Activated T-cell treated with anti-CD3 and anti-CD28 coated beads, Interleukin-2, amount 50 U/mL, for 4 hours (primary cell): ENCODE results near the gene ARL2BP. TPM values are rescaled to one million over a fixed set of nuclear protein-coding genes. Genes with fewer than 3 reads are reported as not detected.

Source experiments
- ATAC-seq, 2 donors: fragments of 200-7000 bp; cut with Tn5 transposase; one replicate each; pipeline ENCODE4 v1.10.0; 2021
- DNase-seq: peaks from one replicate; pipeline ENCODE4 v3.0.0-alpha.2; 2020
- H3K27me3 Mint-ChIP-seq: one replicate; pipeline ENCODE4 v1.8.0; 2021; ENCODE audit warnings: low read depth, mixed read lengths
- H3K36me3 Mint-ChIP-seq: one replicate; pipeline ENCODE4 v1.8.0; 2022; ENCODE audit warnings: mixed read lengths; ENCODE audit not compliant: insufficient read depth
- H3K4me1 Mint-ChIP-seq: one replicate; pipeline ENCODE4 v1.8.0; 2021; ENCODE audit warnings: low read depth, mixed read lengths
- H3K4me3 Mint-ChIP-seq: one replicate; pipeline ENCODE4 v1.8.0; 2021; ENCODE audit warnings: mild to moderate bottlenecking, moderate library complexity, mixed read lengths
- H3K9me3 Mint-ChIP-seq: one replicate; pipeline ENCODE4 v1.8.0; 2021; ENCODE audit warnings: mixed read lengths
- total RNA-seq, 3 donors: library from RNA; stranded (reverse); gene quantifications; one replicate each; pipeline ENCODE4 v1.2.1, GENCODE V29; 2021

ARL2BP gene
- total RNA-seq, 3 donors from 2014 or later = 19.0 to 26.4 (median 19.8) TPM

DNA sequence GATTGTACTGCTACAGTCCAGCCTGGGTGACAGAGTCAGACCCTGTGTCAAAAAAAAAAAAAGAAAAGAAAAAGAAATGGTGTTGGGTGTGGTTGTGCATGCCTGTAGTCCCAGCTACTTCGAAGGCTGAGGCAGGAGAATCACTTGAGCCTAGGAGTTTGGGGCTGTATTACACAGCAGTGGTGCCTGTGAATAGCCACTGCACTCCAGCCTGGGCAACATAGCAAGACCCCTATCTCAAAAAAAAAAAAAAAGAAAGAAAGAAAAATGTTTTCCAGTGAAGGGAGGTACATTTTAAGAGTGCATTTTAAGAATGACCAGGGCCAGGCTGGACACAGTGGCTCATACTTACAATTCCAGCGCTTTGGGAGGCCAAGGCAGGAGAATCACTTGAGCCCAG is 6.3 kb downstream of the ARL2BP start:
- Mint-ChIP-seq H3K36me3 (peaks cover 27% of the 10 kb centered on the region), H3K27me3 (no peaks in the 10 kb centered on the region), H3K4me1 (no peaks in the 10 kb centered on the region), H3K4me3 (no peak overlapping the region), H3K9me3 (no peaks in the 10 kb centered on the region)
- DNase-seq (no peak), ATAC-seq (no peak)

DNA sequence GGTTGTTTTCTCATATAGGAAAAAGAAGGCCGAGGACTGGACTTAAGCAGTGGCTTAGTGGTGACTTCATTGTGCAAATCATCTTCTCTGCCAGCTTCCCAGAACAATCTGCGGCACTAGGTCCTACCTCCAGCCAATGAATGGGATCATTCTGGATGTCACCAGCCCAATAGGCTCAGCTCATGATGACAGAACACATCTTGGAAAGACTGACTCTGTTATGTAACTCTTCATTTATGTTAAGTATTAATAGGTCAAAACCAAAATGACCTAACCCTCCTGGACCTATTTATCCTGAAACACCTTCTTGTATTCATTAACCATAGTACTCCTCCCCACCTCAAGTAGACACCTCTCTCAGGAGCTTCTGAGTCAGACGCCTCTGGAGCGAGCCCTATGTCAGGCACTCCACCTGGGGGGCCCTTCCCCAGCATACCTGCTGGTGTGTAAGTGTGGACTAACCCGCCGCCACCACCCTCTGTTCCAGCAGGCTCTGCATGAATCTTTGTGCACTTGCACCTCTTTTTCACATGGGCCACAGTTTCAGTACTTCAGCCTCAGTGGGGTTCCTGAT is 7.2 kb downstream of the ARL2BP start:
- H3K9me3 Mint-ChIP-seq = no peaks in the 10 kb centered on the region
- H3K4me3 Mint-ChIP-seq = no peak overlapping the region
- no peaks in the 10 kb centered on the region for H3K4me1 Mint-ChIP-seq
- DNase-seq = no peak
- H3K27me3 Mint-ChIP-seq = no peaks in the 10 kb centered on the region
- no peak for ATAC-seq
- peaks cover 27% of the 10 kb centered on the region for H3K36me3 Mint-ChIP-seq

DNA sequence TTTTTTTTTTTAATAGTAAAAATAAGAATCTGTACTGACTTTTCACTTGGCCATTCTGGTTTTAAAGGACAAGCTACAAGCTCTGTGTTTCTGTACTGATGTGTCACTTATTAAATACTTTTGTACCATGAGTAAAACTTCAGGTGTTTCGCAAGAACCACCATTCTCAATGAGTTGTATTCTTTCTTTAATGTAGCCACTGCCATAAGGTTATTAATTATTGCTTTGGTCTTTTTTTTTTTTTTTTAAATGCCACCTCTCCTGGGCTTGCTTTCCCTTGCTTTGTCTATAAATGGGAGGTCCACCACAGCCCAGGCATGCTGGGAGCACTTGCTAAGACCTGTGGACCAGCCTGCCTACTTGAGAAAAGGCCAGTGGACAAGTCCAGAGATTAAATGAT is 8.4 kb downstream of the ARL2BP start:
- Mint-ChIP-seq H3K4me1 (peaks cover 3% of the 10 kb centered on the region), H3K4me3 (no peak overlapping the region), H3K9me3 (no peaks in the 10 kb centered on the region), H3K36me3 (peaks cover 24% of the 10 kb centered on the region), H3K27me3 (no peaks in the 10 kb centered on the region)
- DNase-seq (no peak), ATAC-seq (no peak)

DNA sequence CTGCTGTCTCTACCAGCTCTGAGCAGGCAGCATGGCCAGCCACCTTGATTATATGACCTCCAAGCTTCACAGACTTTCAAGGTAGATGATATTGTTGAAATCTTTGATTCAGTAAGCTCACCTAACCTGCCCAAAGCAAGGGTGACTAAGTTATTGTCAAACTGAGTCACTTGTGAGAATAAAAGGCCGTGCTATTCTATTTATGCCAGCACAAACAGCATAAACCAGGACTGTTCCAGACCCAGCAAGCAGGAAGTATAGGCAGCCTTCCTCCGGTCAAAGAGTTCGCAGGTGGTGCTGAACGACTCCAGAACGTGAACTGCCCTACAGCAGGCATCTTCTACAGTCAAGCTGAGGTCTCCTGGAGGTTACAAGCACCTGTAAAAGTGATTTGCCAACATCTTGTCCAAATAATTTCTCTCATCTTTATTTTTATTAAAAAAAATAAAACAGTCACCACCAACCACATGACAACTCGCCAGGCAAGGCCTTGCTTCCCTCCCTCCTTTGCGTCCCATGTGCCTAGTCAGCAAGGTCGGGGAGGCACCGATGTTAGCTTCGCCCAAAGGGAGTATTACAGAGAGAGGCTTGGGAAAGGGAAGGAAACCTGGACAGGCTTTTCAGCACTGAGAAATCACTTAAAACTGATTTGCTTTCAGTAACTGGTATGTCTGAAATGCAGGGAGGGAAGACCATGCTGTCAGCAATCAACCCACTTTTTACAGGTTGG is 10.8 kb downstream of the ARL2BP start:
- ATAC-seq = no peak
- no peak for DNase-seq
- H3K36me3 Mint-ChIP-seq = peaks cover 13% of the 10 kb centered on the region
- H3K9me3 Mint-ChIP-seq = no peaks in the 10 kb centered on the region
- H3K4me1 Mint-ChIP-seq = peaks cover 13% of the 10 kb centered on the region
- H3K4me3 Mint-ChIP-seq = no peak overlapping the region
- no peaks in the 10 kb centered on the region for H3K27me3 Mint-ChIP-seq

DNA sequence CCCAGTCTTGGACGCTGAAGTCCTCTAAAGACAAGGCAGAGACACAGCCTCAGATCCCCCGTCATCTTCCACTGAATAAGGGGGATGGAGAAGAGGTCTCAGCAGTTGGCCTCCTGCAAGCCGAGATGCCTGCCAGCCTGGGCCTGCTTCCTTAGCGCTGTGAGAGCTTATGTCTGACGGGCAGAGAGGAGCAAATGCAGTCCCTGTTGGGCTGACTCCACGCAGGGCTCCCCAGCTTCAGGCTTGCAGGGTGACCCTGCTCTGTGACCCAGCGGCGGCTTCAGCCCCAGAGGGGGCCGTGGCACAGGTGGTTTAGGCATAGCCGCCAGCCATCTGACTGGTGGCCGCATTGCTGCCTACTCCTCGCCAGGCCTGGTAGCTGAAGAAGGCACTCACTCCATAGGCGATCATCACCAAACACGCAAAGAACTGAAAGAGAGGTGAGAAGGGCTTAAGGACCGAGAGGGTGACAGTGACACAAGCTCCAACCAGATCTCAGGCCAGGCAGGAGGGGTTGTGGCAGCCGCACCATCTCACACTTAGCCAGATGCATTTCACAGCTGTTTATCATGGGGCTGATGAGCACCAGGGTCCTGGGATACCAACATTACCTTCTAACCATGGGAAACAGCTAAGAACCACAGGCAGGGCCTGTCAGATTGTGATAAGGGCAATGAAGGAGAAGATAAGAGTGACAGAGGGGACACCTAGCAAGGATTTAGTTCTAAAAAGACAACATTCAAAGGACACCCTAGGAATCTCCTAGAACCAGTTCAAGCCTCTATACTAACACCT is 11.7 kb downstream of the ARL2BP start:
- no peaks in the 10 kb centered on the region for H3K27me3 Mint-ChIP-seq
- H3K9me3 Mint-ChIP-seq = no peaks in the 10 kb centered on the region
- no peak for ATAC-seq
- H3K4me1 Mint-ChIP-seq = peaks cover 16% of the 10 kb centered on the region
- H3K4me3 Mint-ChIP-seq = no peak overlapping the region
- no peak for DNase-seq
- H3K36me3 Mint-ChIP-seq = peaks cover 13% of the 10 kb centered on the region

DNA sequence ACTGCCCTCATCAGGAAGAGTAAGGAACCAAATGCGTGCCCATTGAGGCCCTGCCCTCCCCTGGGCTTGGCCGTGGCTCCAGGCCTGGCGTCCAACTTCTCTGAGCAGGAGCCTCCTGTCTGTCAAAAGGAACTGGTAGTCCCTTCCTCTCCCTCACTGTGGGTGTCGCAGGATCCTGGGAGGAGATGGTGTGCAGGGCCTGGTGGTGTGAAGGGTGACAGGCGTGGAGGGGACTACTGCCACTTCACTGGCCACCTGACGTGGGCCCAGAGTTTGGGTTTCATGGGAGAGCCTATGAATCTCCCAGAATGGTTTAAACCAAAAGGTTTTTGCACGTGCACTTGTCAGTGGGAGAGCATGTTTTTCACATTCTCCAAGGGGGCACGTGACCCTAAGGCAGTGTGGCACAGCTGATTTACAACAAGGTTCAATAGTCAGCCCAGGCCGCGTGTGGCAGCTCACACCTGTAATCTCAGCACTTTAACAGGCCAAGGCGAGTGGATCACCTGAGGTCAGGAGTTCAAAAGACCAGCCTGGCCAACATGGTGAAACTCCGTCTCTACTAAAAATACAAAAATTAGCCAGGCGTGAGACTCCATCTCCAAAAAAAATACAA is 12.5 kb downstream of the ARL2BP start:
- H3K36me3 Mint-ChIP-seq = peaks cover 8% of the 10 kb centered on the region
- no peaks in the 10 kb centered on the region for H3K27me3 Mint-ChIP-seq
- ATAC-seq (no peak), DNase-seq (no peak)
- H3K4me1 Mint-ChIP-seq = peaks cover 16% of the 10 kb centered on the region
- H3K4me3 Mint-ChIP-seq = no peak overlapping the region
- no peaks in the 10 kb centered on the region for H3K9me3 Mint-ChIP-seq

DNA sequence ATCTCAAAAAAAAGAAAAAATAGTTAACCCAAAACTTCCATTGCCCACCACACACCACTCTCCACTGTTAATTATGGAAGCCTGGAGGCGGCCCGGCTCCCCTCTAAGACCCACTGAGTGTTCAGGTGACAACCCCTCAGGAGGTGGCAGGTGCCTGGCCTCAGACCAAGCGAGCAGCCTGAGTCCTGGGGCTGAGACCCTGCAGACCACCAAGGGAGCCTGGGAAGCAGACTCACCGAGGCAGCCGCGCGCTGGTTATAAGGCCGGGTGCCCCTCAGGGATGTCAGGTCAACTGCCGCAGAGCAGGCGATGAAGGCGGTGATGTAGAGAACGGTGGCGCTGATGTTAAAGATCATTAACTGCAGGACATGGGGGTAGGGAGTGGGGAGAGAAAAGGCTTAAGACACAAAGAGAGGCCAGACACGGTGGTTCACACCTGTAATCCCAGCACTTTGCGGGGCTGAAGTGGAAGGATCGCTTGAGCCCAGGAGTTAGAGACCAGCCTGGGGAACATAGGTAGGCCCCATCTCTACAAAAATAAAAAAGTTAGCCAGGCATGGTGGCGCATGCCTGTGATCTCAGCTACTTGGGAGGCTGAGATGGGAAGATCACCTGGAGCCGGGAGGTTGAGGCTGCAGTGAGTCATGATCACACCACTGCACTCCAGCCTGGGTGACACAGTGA is 13.3 kb downstream of the ARL2BP start:
- Mint-ChIP-seq H3K36me3 (peaks cover 3% of the 10 kb centered on the region), H3K4me3 (no peak overlapping the region), H3K4me1 (peaks cover 16% of the 10 kb centered on the region), H3K9me3 (no peaks in the 10 kb centered on the region), H3K27me3 (no peaks in the 10 kb centered on the region)
- no peak for ATAC-seq
- no peak for DNase-seq

DNA sequence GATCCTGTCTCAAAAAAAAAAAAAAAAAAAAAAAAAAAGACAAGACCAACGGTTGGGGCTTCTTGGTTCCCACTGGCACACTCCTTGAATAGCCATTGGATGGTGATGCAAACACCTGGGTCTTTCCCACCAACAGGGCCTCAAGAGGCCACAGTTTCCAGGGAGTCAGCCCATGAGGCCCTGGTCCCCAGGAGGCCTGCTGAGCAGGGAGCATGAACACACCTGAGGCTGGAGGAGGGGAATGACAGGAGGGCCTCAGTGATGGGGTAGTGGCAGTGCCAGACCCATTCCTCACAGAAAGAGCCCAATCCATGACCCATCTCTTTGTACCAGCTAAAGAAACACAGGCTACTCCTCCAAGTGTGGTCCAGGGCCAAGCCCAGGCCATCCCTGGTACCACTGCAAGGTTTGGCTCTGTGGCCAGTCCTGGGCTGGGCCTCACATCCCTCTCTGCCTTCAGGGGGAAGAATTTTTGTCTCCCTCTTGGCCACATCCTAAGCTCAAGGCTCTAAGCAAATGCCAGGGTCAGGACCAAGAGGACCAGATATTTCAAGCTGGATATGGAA is 13.9 kb downstream of the ARL2BP start:
- Mint-ChIP-seq H3K4me1 (peaks cover 16% of the 10 kb centered on the region), H3K9me3 (no peaks in the 10 kb centered on the region), H3K27me3 (no peaks in the 10 kb centered on the region), H3K4me3 (no peak overlapping the region), H3K36me3 (peaks cover 3% of the 10 kb centered on the region)
- ATAC-seq (no peak), DNase-seq (no peak)

DNA sequence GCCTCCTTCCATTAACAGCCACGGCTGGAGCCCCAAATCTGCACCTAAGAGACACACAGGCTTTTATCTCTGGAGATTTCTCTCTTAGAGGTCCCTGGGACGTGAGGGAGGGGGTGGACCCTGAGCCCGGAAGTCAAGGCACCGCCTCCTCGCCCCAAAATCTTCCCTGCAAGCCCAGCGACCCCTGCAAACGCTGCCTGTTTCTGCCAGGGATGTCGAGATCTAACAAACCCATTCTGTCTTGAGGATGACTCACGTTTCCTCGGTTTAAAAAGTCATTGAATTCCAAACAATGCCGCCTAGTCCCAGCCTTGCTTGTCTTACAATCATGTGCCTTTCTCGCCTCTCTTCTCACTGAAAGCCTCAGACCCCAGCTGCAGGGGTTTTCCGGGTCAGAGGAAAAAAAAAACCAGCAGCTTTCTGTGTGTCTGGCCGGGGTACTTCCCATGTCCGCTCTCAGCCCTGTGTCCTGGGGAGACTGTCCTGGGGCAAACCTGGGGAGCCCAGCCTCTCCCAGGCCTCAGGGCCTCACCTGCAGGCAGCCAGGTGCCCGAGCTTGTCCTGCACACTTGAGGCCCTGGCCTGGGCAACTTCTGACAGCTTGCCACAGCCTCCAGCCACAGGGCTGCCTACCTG is 15.4 kb downstream of the ARL2BP start:
- ATAC-seq (peak; percentile 61 to 69), DNase-seq (peak; percentile 29)
- Mint-ChIP-seq H3K9me3 (no peaks in the 10 kb centered on the region), H3K36me3 (peaks cover 3% of the 10 kb centered on the region), H3K27me3 (no peaks in the 10 kb centered on the region), H3K4me1 (peaks cover 26% of the 10 kb centered on the region), H3K4me3 (no peak overlapping the region)

DNA sequence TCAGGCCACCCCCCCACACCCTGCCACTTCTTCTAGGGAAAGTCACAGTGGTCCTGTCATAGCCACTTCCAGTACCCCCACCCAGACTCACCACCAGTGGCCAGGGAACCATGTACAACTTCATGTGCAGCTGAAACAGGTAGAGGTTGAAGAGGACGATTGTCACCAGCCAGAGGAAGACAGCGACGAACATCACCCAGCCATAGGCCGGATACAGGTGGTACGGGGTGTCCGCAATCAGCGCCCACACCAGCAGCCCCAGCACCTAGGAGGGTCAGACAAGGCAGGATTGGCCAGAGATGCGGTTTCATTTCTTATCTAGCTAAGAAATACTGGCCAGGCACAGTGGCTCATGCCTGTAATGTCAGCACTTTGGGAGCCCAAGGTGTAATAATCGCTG is 16.7 kb downstream of the ARL2BP start:
- Mint-ChIP-seq H3K9me3 (no peaks in the 10 kb centered on the region), H3K4me1 (peaks cover 38% of the 10 kb centered on the region), H3K27me3 (no peaks in the 10 kb centered on the region), H3K4me3 (no peak overlapping the region), H3K36me3 (no peaks in the 10 kb centered on the region)
- DNase-seq = no peak
- no peak for ATAC-seq

DNA sequence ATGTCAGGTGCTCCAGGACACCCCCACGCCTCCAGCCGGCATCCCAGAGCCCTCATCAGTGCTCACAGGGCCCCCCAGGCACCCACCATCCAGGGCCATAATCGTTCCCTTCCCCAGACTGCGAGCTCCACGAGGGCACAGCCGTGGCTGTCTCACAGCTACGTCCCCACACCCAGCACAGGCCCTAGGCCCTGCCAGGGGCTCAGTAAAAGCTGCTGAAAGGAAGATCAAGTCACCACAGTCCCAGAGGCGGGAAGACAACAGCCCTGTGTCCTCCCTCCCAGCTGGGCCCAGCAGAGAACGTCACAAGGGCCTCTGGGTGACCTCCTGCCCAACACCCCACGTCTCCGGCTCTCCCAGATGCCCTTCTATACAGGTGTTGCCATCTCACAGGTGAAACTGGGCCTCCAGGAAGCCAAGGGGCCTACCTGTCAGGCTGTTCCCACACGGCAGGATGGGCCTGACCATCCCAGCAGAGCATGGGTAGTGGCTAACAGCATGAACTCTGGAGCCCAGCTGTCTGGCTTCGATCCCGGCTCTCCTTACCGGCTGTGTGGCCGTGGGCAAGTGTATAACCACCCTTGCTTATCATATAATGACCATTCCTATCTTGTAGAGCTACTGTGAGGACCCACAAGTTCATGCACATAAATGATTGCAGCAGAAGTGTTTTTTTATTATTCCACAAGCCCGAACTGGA is 17.9 kb downstream of the ARL2BP start:
- ATAC-seq (no peak), DNase-seq (no peak)
- H3K4me1 Mint-ChIP-seq = peaks cover 50% of the 10 kb centered on the region
- H3K36me3 Mint-ChIP-seq = no peaks in the 10 kb centered on the region
- no peaks in the 10 kb centered on the region for H3K27me3 Mint-ChIP-seq
- no peaks in the 10 kb centered on the region for H3K9me3 Mint-ChIP-seq
- H3K4me3 Mint-ChIP-seq = no peak overlapping the region

DNA sequence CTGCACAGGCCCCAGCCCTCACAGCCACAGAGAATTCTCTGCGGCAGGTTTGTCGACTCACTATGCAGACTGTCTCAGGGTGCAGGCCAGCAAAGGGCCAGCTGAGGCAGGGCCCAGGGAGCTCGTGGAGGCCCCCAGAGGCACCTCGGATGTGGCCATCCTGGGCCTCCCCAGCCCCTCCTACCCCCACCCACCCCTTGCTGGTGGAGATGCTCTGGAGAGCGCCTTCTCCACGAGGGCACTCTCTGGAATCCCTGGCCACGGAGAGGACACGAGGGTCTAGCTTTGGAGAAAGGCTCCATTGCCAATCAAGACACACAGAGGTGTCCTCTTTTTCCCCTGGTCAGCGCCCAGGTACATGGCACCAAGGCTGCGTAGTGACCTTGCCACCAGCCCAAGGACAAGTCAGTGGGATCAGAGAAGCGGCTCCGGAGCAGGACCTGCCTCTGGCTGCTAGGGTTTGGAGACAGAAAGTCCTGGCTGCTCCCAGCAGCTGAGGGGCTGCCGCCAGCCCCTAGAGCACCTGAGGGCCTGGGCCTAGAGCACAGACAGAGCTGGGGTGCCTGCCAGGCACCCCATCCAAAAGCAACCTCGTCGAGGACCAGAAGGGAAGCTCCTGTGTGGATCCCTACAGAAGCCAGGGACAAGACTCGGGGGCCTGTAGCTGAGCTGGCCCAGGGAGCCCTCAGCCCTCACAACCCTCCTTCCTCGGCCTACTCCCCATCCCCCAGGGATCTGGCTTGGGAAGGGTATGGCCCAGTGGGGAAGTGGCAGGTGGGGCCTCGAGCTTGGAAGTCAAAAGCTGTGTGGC is 18.7 kb downstream of the ARL2BP start:
- no peak overlapping the region for H3K4me3 Mint-ChIP-seq
- H3K36me3 Mint-ChIP-seq = no peaks in the 10 kb centered on the region
- no peaks in the 10 kb centered on the region for H3K9me3 Mint-ChIP-seq
- no peak for DNase-seq
- peaks cover 55% of the 10 kb centered on the region for H3K4me1 Mint-ChIP-seq
- no peaks in the 10 kb centered on the region for H3K27me3 Mint-ChIP-seq
- no peak for ATAC-seq
